Measurements from ENCODE around the gene CDKAL1.
"Not testable (repeated sequence)": the region's sequence is repeated elsewhere in the genome, so short reads cannot be mapped to it uniquely, and the experiment has no call there.

Gene CDKAL1

DNA sequence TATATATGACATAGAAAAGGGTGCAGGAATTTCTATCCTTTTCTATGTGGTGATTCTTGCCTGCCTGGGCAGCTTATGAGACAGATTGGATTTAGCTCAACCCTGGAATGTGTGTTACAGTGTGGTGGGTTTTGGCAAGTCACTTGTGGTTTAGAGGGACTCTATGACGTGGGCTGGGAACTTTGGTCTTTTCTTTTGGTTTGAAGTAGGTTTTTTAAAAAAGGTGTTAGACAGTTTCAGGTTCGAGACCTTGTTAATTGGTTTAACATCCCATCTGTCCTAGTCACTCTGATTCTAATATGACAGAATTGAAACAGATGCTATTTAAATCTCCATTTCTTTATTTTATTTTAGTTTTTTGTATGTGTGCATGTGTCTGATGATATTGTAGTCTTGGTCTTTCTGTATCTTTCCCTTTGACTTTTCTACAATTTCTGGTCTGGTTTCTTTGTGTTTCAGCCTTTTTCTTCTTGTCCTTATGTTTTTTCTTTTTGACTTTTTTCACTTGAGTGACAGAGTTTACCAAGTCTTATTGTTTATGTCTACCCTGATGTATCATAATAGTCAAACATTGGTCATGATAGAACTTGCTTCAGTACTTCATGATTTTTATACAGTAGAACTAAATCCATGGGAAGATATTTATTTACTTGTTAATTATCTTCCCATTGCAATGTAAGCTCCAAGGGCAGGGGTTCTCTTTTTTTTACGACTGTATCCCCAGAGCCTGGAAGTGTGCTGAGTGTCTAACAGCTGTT, 174.3 kb downstream of the CDKAL1 start:
- DNase-seq (ENCODE audit: low read depth, low spot score), result no peak

DNA sequence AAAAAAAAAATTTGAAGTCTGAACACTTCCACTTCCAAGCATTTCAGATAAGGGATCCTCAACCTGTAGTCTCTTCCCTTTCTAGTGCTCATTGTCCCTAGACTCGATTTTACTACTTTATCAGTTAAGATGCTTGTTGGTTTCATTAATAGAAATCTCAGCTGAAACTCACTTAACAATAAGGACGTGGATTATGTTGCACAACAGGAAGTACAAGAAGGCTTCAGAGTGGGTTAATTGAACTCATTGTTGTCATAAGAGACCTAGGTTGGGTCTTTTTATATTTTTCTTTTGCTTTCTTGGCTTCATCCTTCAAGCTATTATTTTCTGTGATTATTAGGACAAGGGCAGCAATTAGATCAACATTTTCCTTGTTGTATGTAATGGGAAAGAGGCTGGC, 175.2 kb downstream of the CDKAL1 start:
- DNase-seq (ENCODE audit: low read depth, low spot score), result no peak

DNA sequence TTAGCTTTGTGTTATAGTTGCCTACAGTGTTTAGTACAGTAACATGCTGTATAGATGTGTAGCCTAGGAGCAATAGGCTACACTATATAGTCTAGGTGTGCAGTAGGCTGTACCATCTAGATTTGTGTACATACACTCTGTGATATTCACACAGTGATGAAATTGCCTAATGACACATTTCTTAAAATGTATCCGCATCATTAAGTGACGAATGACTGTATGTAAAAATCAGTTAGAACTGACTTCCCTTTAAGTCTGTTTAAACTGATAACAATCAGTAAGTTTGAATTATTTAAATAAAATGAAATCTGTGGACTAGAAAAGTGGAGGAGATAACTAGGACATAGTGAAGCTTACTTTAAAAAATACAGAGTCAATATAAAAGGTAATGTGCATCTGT, 176.1 kb downstream of the CDKAL1 start:
- no peak for DNase-seq (ENCODE audit: low read depth, low spot score)

DNA sequence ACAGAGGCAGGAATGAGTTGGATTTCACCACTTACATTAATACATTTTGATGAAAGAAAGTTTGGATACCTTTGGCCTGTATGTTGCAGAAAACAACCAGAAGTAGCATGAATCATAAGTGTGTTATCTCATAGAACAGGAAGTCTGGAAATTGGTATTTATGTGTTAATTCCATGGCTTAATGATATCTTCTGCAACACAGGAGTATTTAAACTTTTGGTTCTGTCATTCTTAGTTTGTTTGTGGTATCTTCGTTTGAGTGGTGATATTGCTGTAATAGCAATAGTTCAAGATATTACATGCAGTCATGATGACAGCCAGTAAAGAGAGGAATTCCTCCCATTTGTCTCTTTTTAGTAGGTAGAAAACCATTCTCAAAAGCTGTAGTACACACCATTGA, 177.3 kb downstream of the CDKAL1 start:
- DNase-seq (ENCODE audit: low read depth, low spot score), result no peak

DNA sequence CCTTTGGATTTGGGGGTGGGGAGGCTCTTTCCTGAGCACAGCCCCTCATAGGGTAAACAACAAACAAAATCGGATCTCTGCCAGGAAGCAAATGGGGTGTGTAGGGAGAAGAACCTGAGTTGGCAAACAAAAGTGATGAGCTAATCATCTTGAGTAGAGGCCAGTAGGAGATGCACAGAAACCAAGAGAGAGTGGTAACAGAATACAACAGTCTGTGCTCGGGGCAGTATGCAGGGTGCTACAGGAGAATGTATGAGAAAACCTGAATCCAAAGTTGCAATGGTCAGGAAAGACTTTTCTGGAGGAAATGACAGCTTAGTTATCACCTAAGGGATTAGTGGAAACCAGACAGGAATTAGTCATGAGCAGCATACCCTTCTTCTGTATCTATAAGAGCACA, 177.8 kb downstream of the CDKAL1 start:
- DNase-seq (ENCODE audit: low read depth, low spot score), result no peak

DNA sequence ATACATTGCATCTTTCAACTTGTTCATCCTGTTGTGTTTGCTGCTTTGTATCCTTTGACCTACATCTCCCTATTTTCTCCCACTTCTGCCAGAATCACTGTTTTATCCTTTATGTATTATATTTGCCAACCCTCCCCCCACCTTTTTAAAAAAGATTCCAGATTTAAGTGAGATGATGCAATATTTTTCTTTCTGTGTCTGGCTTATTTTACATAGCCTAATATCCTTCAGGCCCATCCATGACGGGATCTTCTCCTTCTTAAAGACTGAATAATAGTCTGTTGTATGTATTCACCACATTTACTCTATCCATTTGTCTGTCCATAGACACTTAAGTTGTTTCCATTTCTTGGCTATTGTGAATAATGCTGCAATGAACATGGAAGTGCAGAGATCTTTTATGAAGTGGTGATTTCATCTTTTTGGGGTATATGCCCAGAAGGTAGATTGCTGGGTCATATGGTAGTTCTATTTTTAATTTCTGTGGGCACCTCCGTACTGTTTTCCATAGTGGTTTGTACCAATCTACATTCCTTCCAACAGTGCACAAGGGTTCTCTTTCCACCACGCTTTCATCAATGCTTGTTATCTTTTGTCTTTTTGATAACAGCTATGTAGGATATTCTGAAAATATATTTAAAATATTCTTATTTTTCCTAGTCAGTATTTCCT, 181.0 kb downstream of the CDKAL1 start:
- DNase-seq (ENCODE audit: low read depth, low spot score), result no peak

DNA sequence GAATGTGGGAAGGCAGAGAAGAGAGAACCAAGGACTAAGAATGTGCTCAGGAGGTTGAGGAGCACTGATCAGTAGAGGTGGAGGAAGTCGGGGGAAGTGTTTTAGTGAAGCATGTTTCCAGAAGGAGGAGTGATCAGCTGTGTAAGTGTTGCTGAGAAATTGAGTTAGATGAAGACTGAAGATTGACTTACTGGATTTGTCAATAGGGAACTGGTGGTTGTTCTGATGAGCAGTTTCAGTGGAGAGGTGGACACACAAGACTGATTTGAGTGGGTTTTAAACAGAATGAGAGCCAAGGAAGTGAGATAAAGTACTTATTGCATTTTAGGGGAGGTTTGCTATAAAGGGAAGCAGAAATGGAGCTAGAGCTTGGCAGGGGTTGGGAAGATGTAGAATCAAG, 182.6 kb downstream of the CDKAL1 start:
- no peak for DNase-seq (ENCODE audit: low read depth, low spot score)

DNA sequence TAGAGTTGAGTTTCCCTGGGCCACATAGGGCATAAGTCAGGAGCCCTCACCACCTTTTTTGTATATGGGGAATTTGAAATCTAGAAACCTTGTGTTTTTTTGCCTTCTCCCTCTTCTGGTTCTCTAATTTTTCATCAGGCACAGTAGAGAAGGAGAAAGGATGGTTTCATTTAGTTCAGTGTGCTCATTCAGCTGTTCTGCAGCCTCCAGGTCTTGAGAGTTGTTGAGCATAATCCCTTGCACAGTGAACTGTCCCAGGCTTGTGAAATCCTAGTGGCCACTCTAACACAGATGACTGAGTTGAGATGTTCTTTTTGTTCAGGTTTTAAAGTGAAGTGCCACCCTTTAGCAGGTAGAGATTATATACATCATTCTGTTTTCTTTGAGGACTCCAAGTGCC, 183.5 kb downstream of the CDKAL1 start:
- no peak for DNase-seq (ENCODE audit: low read depth, low spot score)

DNA sequence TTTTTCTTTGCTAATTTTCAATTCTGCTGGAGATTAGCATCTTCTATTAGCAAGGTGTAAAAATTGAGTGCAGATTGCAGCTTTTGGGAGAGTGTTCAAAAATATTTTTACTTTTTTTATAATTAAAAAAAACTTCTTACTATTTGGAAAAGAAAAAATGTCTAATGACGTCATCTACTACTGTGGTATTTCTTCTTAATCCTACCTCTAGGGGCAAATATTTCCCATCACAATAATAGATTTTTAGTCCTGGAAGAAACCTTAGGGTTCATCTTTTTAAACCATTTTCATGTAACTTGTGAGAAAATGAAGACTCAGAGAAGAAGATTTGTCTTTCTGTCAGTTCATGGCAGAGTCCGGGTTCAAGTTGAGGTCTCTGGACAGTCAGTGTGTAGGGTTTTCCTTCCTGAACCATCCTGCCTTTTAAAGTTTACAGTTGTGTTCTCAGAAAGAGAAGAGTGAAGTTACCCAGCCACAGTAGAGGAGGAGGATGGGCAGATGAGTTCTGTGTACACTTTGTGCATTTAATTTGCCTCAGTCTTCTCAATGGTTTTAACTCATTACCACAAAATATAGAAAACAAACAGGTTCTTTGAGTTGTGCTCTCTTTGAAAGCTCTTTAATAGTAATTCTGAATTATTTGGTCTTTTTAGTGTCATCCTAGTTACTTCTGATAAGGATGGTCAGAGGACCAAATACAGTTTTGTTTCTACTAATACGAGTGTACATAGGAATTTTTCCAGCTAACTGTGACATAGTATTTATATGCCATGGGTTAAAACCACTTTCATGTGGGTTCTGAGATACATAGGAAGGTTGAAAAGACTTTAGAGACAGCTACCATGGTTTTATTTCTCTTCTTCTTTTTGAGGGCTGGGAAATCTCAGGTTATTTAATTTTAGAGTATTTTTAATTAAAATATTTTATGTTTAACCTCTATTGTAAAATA, 184.7 kb downstream of the CDKAL1 start:
- no peak for DNase-seq (ENCODE audit: low read depth, low spot score)

DNA sequence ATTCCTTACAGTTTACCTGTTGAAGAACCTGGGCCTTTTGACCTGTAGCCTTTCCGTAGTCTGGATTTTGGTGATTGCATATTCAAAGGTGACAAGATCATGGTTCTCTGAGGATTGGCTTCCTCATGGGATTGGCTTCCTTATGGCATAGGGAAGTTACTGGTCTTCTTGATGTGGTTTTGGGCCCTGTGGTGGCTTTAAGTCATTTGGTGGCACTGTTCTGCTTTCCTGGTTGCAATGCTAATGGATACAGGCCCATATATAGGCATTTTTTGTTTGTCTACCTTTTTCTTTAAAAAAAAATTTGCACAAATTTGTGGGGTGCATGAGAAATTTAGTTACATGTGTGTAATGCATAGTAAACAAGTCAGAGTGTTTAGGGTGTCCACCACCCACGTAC, 185.7 kb downstream of the CDKAL1 start:
- DNase-seq (ENCODE audit: low read depth, low spot score), result no peak

DNA sequence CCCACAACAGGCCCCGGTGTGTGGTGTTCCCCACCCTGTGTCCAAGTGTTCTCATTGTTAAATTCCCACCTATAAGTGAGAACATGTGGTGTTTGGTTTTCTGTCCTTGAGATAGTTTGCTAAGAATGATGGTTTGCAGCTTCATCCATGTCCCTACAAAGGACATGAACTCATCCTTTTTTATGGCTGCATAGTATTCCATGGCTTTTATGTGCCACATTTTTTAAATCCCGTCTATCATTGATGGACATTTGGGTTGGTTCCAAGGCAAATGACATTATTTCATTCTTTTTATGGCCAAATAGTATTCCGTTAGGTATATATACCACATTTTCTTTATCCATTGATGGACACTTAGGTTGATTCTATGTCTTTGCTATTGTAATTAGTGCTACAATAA, 186.9 kb downstream of the CDKAL1 start:
- DNase-seq (ENCODE audit: low read depth, low spot score), result not testable (repeated sequence)

DNA sequence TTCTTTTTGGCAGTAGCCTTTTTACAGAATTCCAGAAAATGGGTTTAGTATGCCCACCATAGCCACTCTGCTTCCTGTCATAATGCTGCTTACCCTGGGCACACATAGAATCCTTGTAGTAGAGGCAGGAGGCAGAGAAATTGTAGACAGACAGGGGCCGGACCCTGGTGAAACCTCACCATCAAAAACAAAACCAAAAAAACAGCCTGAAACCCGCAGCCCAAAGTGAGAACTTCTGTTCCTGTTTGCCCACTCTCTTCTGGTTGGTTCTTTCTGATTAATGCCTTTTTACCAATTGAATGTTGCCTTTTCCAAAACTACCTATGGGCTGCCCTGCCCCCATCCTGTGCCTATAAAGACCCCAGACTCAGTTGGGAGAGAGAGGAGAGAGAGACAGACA, 188.2 kb downstream of the CDKAL1 start:
- DNase-seq (ENCODE audit: low read depth, low spot score), result no peak

DNA sequence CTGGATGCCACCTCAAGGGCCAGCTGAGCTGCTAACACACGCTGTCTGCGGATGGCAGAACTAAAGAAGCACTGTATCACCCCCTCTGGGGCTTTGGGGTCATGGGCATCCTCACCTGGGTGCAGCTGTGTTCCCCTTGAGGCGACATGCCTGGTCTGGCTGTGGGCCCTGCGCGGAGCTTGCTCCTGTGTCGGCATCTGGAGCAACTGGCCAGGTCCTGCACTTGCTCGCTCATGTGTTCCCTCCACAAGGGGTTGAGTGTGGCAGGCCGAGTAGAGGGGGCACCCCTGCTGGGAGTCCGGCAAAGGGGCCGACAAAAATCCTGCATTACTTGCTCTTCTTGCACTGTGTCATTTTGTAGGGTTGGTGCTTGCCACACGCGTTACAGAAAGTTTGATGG, 189.0 kb downstream of the CDKAL1 start:
- no peak for DNase-seq (ENCODE audit: low read depth, low spot score)

DNA sequence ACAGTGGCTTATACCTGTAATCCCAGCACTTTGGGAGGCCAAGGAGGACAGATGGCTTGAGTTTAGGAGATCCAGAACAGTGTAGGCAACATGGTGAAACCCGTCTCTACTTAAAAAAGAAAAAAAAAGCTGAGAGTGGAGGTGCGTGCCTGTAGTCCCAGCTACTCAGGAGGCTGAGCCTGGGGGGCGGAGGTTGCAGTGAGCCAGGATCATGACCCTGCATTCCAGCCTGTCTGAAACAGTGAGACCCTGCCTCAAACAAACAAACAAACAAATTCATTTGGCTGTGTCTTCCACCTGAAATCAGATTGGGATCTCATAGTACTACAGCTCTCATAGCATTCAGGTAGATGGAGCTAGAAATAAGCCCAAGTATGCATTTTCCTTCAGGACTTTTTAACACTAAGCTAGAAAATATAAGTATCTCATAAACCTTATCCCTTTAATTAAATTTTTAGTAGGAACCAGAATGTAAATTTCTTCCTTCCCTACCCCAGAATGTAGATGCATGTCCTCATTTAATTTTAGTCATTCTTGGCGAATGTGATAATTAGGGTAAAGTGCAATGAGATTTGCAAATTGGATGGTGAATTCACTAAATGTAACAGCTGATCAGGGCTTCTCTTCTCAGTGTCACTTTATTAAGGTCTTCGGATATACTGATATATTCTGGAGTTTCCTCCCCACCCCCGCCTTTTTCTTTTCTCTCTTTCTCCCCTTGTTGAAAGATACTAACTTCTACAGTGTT, 190.4 kb downstream of the CDKAL1 start:
- no peak for DNase-seq (ENCODE audit: low read depth, low spot score)

DNA sequence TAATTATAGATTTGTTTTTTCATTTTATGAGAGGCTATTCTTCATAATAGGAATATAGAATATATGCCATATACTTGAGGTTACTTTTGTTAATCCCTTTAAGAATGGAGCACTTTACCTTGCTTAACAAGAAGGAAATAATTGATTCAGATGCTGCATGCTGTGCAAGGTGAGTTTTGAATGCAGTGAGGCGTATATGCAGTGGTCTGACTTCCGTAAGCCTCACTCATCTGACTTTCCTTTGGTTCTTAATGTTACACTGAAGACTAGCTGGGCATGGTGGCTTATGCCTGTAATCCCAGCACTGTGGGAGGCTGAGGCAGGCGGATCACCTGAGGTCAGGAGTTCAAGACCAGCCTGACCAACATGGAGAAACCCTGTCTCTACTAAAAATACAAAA, 191.0 kb downstream of the CDKAL1 start:
- not testable (repeated sequence) for DNase-seq (ENCODE audit: low read depth, low spot score)

DNA sequence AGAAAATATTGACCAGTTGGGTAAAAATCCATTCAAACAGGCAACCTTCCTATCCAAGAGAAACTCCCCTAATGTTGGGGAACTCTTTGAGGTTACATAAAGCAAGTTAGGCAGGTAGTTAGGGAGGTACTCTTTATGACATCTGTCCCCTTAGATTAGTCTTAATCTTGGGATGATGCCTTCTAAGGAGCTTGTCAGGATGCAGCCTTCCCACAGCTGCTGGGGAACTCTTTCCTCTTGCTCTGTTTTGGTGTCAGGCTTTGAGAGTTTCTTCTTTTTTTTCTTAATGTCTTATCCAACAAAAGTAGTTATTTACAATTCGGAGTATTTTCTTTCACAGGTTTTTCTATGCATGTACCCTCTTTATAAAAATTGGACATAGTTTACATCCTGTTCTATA, 194.8 kb downstream of the CDKAL1 start:
- no peak for DNase-seq (ENCODE audit: low read depth, low spot score)

DNA sequence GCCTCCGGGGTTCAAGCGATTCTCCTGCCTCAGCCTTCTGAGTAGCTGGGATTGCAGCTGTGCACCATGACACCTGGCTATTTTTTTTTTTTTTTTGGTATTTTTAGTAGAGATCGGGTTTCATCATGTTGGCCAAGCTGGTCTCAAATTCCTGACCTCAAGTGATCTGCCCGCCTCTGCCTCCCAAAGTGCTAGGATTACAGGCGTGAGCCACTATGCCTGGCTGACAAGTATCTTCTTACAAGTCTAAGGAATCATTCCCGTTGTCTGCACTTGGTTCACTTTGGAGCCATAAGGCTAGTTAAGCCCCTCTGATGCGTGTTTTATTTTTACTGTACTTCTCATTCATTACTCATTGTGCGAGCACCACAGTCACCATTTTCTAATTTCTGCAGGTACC, 198.1 kb downstream of the CDKAL1 start:
- DNase-seq (ENCODE audit: low read depth, low spot score), result not testable (repeated sequence)

DNA sequence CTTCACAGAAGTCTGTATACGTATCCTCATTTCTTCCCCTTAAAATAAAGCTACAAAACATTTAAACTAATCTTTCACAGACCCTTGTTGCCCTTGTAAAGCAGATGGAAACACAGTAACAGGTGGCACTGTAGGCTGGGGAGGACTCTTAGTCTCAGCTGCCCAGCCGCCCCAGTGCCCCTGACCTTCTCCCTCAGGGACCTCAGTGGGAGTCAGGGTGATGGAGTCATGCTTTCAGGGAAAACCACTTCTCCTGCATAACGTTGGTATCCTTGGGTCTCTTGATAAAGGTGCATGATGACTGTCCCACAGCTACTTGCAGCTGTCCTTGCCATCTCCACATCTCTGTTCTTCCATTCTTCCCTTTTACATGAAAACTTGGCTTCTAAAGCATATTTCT, 198.6 kb downstream of the CDKAL1 start:
- DNase-seq (ENCODE audit: low read depth, low spot score), result no peak

DNA sequence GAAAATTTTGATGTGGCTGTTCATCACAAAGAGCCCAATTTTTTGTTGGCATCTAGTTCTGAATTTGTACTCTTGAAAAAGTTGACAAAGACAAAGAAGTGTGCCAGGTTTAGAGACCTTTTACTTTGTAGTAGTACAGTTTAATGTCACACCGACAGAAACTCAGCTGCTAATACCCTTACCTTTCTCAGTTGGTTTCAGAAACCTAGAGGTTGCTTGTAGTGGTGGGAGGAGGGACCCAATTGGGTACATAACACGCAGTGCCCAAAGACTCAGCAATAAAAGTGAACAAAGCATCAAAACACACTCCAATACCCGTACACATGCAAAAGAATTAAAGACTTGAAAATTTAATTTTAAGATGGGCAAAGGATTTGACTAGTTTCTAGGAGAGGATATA, 203.7 kb downstream of the CDKAL1 start:
- no peak for DNase-seq (ENCODE audit: low read depth, low spot score)

DNA sequence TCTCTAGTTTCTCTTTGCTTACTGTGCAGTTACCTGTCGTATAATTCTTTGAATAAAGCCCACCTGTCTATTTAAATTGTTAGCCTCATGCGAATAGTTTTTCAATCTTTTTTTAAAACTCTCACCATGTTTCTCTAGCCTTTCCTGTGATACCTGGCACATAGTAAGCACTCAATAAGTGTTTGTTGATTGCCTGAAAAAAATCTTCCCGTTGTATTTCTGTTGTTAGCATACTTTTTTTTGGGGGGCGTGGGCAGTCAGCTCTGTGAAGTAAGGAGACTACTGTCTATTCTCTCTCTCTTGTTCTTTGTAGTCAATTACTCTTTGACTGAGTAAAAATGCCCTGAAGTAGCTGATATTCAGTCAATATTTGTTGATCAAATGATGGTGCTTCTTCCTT, 205.8 kb downstream of the CDKAL1 start:
- DNase-seq (ENCODE audit: low read depth, low spot score), result no peak

DNA sequence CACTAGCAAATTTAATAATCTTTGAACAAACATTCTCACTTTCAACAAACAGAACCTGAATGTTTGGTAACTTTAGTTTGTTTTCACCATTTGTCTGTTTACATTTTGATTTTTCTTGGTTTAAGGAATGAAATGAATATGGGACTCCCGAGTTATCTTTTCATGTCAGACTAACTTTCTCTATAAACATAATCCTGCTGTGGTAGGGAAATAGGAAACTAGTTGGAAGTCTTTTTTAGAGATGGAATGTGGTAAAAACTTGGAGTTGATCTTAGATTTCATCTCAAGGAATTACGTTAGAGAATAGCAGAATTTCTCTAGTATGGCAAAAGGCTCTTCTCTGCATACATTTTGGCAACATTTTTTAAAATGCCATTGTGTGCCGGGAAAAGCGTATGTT, 206.5 kb downstream of the CDKAL1 start:
- no peak for DNase-seq (ENCODE audit: low read depth, low spot score)

DNA sequence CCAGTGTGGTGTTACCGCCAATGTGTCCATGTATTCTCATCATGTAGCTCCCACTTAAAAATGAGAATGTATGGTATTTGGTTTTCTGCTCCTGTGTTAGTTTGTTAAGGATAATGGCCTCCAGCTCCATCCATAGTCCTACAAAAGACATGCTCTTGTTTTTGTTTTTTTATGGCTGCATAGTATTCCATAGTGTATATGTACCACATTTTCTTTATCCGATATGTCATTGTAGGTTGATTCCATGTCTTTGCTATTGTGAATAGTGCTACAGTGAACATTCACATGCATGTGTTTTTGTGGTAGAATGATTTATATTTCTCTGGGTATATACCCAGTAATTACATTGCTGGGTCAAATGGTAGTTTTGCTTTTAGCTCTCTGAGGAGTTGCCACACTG, 207.2 kb downstream of the CDKAL1 start:
- DNase-seq (ENCODE audit: low read depth, low spot score), result no peak
